GM23338 (cell line): Measurements from ENCODE around the gene UNKL. TPM values are rescaled to one million over a fixed set of nuclear protein-coding genes. Genes with fewer than 3 reads are reported as not detected.

ENCODE experiments used
- ATAC-seq: fragments of 200-7000 bp; cut with Tn5 transposase; 3 replicates; pipeline ENCODE4 v1.9.1; 2020
- DNase-seq: peaks from one replicate; pipeline ENCODE4 v3.0.0-alpha.2; 2015; ENCODE audit warnings: low spot score
- H2AFZ ChIP-seq: fragments of 200-600 bp; sonication (generic); 2 replicates; pipeline ENCODE4 v1.8.0; 2016; ENCODE audit warnings: antibody characterized with exemption, mild to moderate bottlenecking, moderate library complexity
- H3F3A ChIP-seq: fragments of 200-600 bp; sonication (generic); replicated peaks from 2 replicates; pipeline ENCODE4 v1.8.0; 2017; ENCODE audit warnings: antibody characterized with exemption, mixed run types, low read depth
- H3K27ac ChIP-seq: fragments of 200-600 bp; sonication (generic); 2 replicates; pipeline ENCODE4 v1.6.1; 2016; ENCODE audit warnings: low read depth
- H3K27me3 ChIP-seq: fragments of 200-600 bp; sonication (generic); 2 replicates; pipeline ENCODE4 v1.8.0; 2016; ENCODE audit warnings: mild to moderate bottlenecking, mixed run types, moderate library complexity; ENCODE audit not compliant: insufficient read depth
- H3K36me3 ChIP-seq: fragments of 200-600 bp; sonication (generic); 2 replicates; pipeline ENCODE4 v1.8.0; 2016; ENCODE audit warnings: mild to moderate bottlenecking; ENCODE audit not compliant: insufficient read depth
- H3K4me1 ChIP-seq: fragments of 200-600 bp; sonication (generic); 2 replicates; pipeline ENCODE4 v1.8.0; 2016; ENCODE audit warnings: mild to moderate bottlenecking, moderate library complexity; ENCODE audit not compliant: insufficient read depth
- H3K4me2 ChIP-seq: fragments of 200-600 bp; sonication (generic); 2 replicates; pipeline ENCODE4 v1.7.1; 2017; ENCODE audit warnings: mixed run types
- H3K4me3 ChIP-seq: fragments of 200-600 bp; sonication (generic); 2 replicates; pipeline ENCODE4 v1.6.1; 2016; ENCODE audit warnings: mixed run types
- H3K79me2 ChIP-seq: fragments of 200-600 bp; sonication (generic); replicated peaks from 2 replicates; pipeline ENCODE4 v1.8.0; 2017; ENCODE audit warnings: mild to moderate bottlenecking; ENCODE audit not compliant: insufficient read depth
- H3K9me2 ChIP-seq: fragments of 200-600 bp; sonication (generic); 2 replicates; pipeline ENCODE4 v1.8.0; 2017; ENCODE audit not compliant: insufficient read depth
- H4K20me1 ChIP-seq: fragments of 200-600 bp; sonication (generic); replicated peaks from 2 replicates; pipeline ENCODE4 v1.8.0; 2017; ENCODE audit warnings: mild to moderate bottlenecking; ENCODE audit not compliant: insufficient read depth
- H3K27ac Mint-ChIP-seq: 2 replicates; pipeline ENCODE4 v1.8.0; 2020; ENCODE audit warnings: inconsistent platforms, mild to moderate bottlenecking, moderate library complexity, mixed read lengths
- H3K27me3 Mint-ChIP-seq: 3 replicates; pipeline ENCODE4 v1.8.0; 2022; ENCODE audit warnings: low read depth, mild to moderate bottlenecking, moderate library complexity, mixed read lengths, inconsistent platforms; ENCODE audit not compliant: insufficient read depth, poor library complexity
- H3K36me3 Mint-ChIP-seq: 3 replicates; pipeline ENCODE4 v1.8.0; 2021; ENCODE audit warnings: low read depth, mild to moderate bottlenecking, inconsistent platforms, moderate library complexity, mixed read lengths
- H3K4me1 Mint-ChIP-seq: 3 replicates; pipeline ENCODE4 v1.8.0; 2020; ENCODE audit warnings: mild to moderate bottlenecking, inconsistent platforms, mixed read lengths
- H3K4me3 Mint-ChIP-seq: 3 replicates; pipeline ENCODE4 v1.8.0; 2021; ENCODE audit warnings: moderate library complexity, mild to moderate bottlenecking, inconsistent platforms, mixed read lengths
- H3K9me3 Mint-ChIP-seq: 3 replicates; pipeline ENCODE4 v1.8.0; 2020; ENCODE audit warnings: moderate library complexity, mild to moderate bottlenecking, inconsistent platforms, mixed read lengths
- CREB1 ChIP-seq: fragments of 250-450 bp; sonication (Bioruptor Pico); IDR thresholded peaks from 2 replicates; pipeline ENCODE4 v1.5.0; 2020; ENCODE audit warnings: low read depth, mild to moderate bottlenecking, moderate library complexity
- EZH2 ChIP-seq: fragments of 200-600 bp; sonication (generic); IDR thresholded peaks from one replicate; pipeline ENCODE4 v1.8.0; 2017; ENCODE audit warnings: antibody characterized with exemption, mild to moderate bottlenecking, low read depth; ENCODE audit not compliant: unreplicated experiment
- EZH2phosphoT487 ChIP-seq: fragments of 200-600 bp; sonication (generic); IDR thresholded peaks from one replicate; pipeline ENCODE4 v1.8.1; 2018; ENCODE audit warnings: antibody characterized with exemption; ENCODE audit not compliant: unreplicated experiment
- NANOG ChIP-seq: IDR thresholded peaks from 2 replicates; pipeline ENCODE4 v1.6.1; 2016; ENCODE audit warnings: antibody characterized with exemption, borderline replicate concordance
- POLR2AphosphoS5 ChIP-seq: IDR thresholded peaks from 2 replicates; pipeline ENCODE4 v1.6.1; 2016; ENCODE audit warnings: antibody characterized with exemption, low read depth
- STAT1 ChIP-seq: IDR thresholded peaks from one replicate; pipeline ENCODE4 v1.6.1; 2016; ENCODE audit warnings: antibody characterized with exemption; ENCODE audit not compliant: unreplicated experiment
- ZNF114 ChIP-seq: fragments of 250-450 bp; sonication (Bioruptor Pico); IDR thresholded peaks from 2 replicates; pipeline ENCODE4 v1.5.0; 2020; ENCODE audit warnings: mild to moderate bottlenecking, moderate library complexity
- polyA plus RNA-seq: library from polyadenylated mRNA; unstranded; fragments of >200 nt; fragmentation: Nextera tagmentation; extraction: Ambion mirVana; gene quantifications from 2 replicates; pipeline ENCODE4 v1.2.1, GENCODE V29; 2016
- total RNA-seq: library from RNA; depleted of rRNA; stranded (reverse); fragments of >200 nt; shearing (Covaris generic); gene quantifications from 2 replicates; pipeline ENCODE4 v1.2.3, GENCODE V29; 2014
- TF ChIP-seq, protein P1 (sequence below): IDR thresholded peaks from one replicate; pipeline ENCODE4 v1.6.1; 2018; ENCODE audit warnings: antibody characterized with exemption; ENCODE audit not compliant: unreplicated experiment
- TF ChIP-seq, protein P2 (sequence below): IDR thresholded peaks from 2 replicates; pipeline ENCODE4 v1.6.1; 2016; ENCODE audit warnings: antibody characterized with exemption

Gene UNKL
- total and polyA plus RNA-seq, 2 experiments from 2014 or later: 16.7 to 28.7 TPM

DNA sequence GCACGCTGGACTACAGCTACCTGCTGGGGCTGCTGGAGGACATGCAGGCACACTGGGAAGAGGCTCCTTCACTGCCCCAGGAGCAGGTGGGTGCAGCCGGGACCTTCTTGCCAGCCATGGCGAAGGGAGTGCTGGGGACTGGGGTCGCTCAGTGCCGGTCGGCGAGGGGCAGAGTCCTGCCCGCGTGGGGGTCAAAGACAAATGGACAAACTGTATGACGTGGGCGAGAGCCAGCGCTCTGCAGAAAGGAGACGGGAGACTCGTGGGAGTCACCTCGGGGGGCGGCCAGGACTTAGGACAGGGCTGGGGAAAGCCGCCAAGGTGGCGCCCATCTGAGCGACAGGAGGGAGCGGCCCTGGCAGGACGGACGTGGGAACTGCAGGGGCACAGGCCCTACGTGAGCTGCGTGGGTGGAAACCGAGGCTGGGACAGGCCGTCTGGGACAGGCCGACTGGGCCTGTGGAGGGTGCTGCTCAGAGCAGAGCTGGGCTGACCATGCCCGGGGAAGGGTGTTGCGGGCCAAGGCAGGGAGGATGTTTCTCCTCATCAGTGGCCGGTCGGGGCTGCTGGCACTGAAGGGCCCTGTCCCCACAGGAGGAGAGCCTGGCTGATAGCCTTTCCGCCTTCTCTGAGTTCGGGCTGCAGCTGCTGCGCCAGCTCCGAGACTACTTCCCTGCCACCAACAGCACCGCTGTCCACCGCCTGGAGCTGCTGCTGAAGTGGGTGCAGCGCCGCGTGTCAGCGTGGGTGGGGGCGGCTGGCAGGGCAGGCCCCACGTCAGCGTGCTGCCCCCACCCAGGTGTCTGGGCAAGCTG, 70.9 kb downstream of the UNKL start:
- H3K4me2 ChIP-seq: peak overlapping the region; percentile 88
- ATAC-seq: peak; percentile 2
- H3K9me2 ChIP-seq: no peaks in the 10 kb centered on the region
- Mint-ChIP-seq H3K4me3 (peak overlapping the region; percentile 75), H3K27ac (no peak overlapping the region), H3K4me1 (peaks cover 6% of the 10 kb centered on the region; the same call in 2 of the 3 replicates), H3K36me3 (no peaks in the 10 kb centered on the region), H3K9me3 (no peaks in the 10 kb centered on the region), H3K27me3 (peaks cover 20% of the 10 kb centered on the region)
- TF ChIP-seq POLR2AphosphoS5 (0 out of 2 replicates have a peak, but pooled peaks have one; percentile 33), CREB1 (CRISPR knock-in tag) (no peak)
- no peak for DNase-seq
- no peak overlapping the region for H2AFZ ChIP-seq
- H4K20me1 ChIP-seq: no peaks in the 10 kb centered on the region; the same call in 1 of the 2 replicates
- no peaks in the 10 kb centered on the region for H3K36me3 ChIP-seq
- no peaks in the 10 kb centered on the region; the same call in 1 of the 2 replicates for H3K4me1 ChIP-seq
- H3K4me3 ChIP-seq: peak overlapping the region; percentile 51
- no peak overlapping the region for H3K27ac ChIP-seq
- H3F3A ChIP-seq: no peaks in the 10 kb centered on the region
- H3K79me2 ChIP-seq: no peaks in the 10 kb centered on the region
- no peaks in the 10 kb centered on the region for H3K27me3 ChIP-seq

DNA sequence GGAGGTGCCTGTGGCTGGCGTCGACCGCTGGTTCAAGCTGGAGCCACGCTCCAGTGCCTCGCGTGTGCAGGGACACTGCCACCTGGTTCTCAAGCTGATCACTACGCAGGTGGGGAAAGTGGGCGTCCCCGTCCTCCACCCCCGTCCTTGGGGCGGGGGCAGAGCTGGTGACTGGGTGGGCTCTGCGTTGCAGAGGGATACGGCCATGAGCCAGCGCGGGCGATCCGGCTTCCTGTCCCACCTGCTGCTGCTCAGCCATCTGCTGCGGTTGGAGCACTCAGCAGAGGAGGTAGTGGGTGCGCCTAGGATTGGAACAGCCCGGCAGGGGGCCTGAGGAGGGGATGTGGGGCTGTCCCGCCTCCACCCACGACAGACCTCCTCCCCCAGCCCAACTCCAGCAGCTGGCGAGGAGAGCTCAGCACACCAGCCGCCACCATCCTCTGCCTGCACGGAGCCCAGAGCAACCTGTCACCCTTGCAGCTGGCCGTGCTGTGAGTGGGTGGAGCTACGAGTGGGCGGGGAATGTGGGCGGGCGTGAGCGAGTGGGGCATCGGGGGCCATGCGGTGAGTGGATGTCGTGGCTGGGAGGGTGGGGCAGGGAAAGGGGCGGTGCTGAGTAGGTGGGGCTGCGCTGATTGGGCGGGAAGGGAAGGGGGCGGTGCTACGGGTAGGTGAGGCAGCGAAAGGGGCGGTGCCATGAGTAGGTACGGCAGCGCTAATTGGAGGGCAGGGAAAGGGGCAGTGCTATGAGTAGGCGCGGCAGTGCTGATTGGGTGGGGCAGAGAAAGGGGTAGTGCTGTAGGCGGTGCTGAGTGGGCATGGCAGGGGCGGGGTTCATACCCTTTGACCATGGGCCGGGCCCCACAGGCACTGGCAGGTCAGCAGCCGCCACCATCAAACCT, 71.7 kb downstream of the UNKL start:
- Histone ChIP-seq H3K36me3 (no peaks in the 10 kb centered on the region), H4K20me1 (no peaks in the 10 kb centered on the region; the same call in 1 of the 2 replicates), H3K4me3 (peak overlapping the region; percentile 51), H3K27ac (no peak overlapping the region), H3F3A (no peaks in the 10 kb centered on the region), H2AFZ (no peak overlapping the region), H3K79me2 (no peaks in the 10 kb centered on the region), H3K27me3 (no peaks in the 10 kb centered on the region), H3K9me2 (no peaks in the 10 kb centered on the region), H3K4me1 (no peaks in the 10 kb centered on the region; the same call in 1 of the 2 replicates), H3K4me2 (peak overlapping the region; percentile 88)
- H3K27me3 Mint-ChIP-seq: peaks cover 20% of the 10 kb centered on the region
- H3K9me3 Mint-ChIP-seq: no peaks in the 10 kb centered on the region
- DNase-seq: peak; percentile 99
- peaks cover 6% of the 10 kb centered on the region; the same call in 2 of the 3 replicates for H3K4me1 Mint-ChIP-seq
- no peaks in the 10 kb centered on the region for H3K36me3 Mint-ChIP-seq
- TF ChIP-seq, protein P1, sequence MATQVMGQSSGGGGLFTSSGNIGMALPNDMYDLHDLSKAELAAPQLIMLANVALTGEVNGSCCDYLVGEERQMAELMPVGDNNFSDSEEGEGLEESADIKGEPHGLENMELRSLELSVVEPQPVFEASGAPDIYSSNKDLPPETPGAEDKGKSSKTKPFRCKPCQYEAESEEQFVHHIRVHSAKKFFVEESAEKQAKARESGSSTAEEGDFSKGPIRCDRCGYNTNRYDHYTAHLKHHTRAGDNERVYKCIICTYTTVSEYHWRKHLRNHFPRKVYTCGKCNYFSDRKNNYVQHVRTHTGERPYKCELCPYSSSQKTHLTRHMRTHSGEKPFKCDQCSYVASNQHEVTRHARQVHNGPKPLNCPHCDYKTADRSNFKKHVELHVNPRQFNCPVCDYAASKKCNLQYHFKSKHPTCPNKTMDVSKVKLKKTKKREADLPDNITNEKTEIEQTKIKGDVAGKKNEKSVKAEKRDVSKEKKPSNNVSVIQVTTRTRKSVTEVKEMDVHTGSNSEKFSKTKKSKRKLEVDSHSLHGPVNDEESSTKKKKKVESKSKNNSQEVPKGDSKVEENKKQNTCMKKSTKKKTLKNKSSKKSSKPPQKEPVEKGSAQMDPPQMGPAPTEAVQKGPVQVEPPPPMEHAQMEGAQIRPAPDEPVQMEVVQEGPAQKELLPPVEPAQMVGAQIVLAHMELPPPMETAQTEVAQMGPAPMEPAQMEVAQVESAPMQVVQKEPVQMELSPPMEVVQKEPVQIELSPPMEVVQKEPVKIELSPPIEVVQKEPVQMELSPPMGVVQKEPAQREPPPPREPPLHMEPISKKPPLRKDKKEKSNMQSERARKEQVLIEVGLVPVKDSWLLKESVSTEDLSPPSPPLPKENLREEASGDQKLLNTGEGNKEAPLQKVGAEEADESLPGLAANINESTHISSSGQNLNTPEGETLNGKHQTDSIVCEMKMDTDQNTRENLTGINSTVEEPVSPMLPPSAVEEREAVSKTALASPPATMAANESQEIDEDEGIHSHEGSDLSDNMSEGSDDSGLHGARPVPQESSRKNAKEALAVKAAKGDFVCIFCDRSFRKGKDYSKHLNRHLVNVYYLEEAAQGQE: no peak
- TF ChIP-seq EZH2phosphoT487 (no peak), ZNF114 (CRISPR knock-in tag) (no peak), CREB1 (CRISPR knock-in tag) (peak; percentile 52; the same call in 1 of the 2 replicates), EZH2 (no peak), POLR2AphosphoS5 (no peak), STAT1 (peak; percentile 57), NANOG (no peak)
- TF ChIP-seq, protein P2, sequence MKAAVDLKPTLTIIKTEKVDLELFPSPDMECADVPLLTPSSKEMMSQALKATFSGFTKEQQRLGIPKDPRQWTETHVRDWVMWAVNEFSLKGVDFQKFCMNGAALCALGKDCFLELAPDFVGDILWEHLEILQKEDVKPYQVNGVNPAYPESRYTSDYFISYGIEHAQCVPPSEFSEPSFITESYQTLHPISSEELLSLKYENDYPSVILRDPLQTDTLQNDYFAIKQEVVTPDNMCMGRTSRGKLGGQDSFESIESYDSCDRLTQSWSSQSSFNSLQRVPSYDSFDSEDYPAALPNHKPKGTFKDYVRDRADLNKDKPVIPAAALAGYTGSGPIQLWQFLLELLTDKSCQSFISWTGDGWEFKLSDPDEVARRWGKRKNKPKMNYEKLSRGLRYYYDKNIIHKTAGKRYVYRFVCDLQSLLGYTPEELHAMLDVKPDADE: no peak
- H3K27ac Mint-ChIP-seq: no peak overlapping the region
- H3K4me3 Mint-ChIP-seq: peak overlapping the region; percentile 75
- ATAC-seq: peak; percentile 96
